Tibial nerve (tissue), 3 donors: ENCODE measurements around the gene BTNL3.

Experiments
- POLR2A ChIP-seq, 2 donors: fragments of 450-650 bp; IDR thresholded peaks; one replicate each; pipeline ENCODE4 v1.6.1; 2017; ENCODE audit warnings: antibody characterized with exemption in 2 of 2, mild to moderate bottlenecking in 2 of 2, moderate library complexity in 2 of 2
- TF ChIP-seq, protein P1 (sequence below), 5 experiments: fragments of 200-600 bp in 3 of 5; fragments of 450-650 bp in 2 of 5; sonication (generic) in 3 of 5; IDR thresholded peaks; one replicate each; pipeline ENCODE4 v1.5.1; 2016 to 2019; ENCODE audit warnings: antibody characterized with exemption in 5 of 5, mild to moderate bottlenecking in 3 of 5, moderate library complexity in 2 of 5

DNA sequence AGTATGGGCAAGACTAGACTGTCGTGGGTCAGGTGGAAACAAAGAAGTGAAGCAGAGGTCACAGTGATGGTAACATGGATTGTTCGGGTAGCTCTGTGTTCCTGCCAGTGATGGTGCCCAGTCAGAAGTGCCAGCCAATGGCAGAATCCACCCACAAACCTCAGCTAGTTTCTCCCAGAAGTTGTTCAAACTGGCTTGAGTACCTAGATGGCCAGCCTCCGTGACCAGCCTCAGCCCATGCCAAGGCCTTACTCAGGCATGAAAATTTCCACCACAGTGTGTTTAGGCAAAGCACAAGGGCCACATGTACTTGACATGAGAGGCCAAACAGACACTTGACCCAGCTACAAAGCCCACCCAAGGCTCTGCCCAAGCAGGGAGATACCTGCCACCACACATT lies 32.0 kb downstream of the BTNL3 start:
- TF ChIP-seq, protein P1, sequence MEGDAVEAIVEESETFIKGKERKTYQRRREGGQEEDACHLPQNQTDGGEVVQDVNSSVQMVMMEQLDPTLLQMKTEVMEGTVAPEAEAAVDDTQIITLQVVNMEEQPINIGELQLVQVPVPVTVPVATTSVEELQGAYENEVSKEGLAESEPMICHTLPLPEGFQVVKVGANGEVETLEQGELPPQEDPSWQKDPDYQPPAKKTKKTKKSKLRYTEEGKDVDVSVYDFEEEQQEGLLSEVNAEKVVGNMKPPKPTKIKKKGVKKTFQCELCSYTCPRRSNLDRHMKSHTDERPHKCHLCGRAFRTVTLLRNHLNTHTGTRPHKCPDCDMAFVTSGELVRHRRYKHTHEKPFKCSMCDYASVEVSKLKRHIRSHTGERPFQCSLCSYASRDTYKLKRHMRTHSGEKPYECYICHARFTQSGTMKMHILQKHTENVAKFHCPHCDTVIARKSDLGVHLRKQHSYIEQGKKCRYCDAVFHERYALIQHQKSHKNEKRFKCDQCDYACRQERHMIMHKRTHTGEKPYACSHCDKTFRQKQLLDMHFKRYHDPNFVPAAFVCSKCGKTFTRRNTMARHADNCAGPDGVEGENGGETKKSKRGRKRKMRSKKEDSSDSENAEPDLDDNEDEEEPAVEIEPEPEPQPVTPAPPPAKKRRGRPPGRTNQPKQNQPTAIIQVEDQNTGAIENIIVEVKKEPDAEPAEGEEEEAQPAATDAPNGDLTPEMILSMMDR (IDR thresholded peaks at IDR 0.05): no peak
- no peak for TF ChIP-seq POLR2A (IDR thresholded peaks at IDR 0.05)
